HepG2 (cell line): Measurements from ENCODE around the gene SH3PXD2A. TPM values are rescaled to one million over a fixed set of nuclear protein-coding genes. Genes with fewer than 3 reads are reported as not detected.

ENCODE experiments used
- ATAC-seq: fragments of 200-7000 bp; cut with Tn5 transposase; 3 replicates; pipeline ENCODE4 v1.9.1; 2020; ENCODE audit warnings: mild to moderate bottlenecking, moderate library complexity
- BruUV-seq: library from RNA; stranded (reverse); fragments of 400-500 nt; replicated peaks from 2 replicates; lab custom pipeline; 2021; lab: Mats Ljungman, UMichigan
- CTCF ChIA-PET: fragments of 300-600 bp; formaldehyde crosslinking; extraction: SDS; loops from one replicate; lab custom pipeline; 2021; ENCODE audit warnings: low total read pairs, inconsistent platforms, low intra/inter-chr PET ratio; lab: Yijun Ruan, JAX
- POLR2A ChIA-PET: fragments of 350-600 bp; sonication (Branson Sonifier 250); formaldehyde crosslinking; loops from one replicate; lab custom pipeline; 2020; ENCODE audit warnings: antibody characterized with exemption, inconsistent platforms; lab: Yijun Ruan, JAX
- DNase-seq: peaks from one replicate; pipeline ENCODE4 v3.0.0-alpha.2; 2015; ENCODE audit warnings: low spot score
- FAIRE-seq: peaks from 3 replicates; lab custom pipeline; 2011; peaks lifted over from hg19 to GRCh38; lab: Jason Lieb, UNC
- H2AFZ ChIP-seq: one replicate; pipeline ENCODE4 v1.6.1; 2011; ENCODE audit warnings: low read length, inconsistent platforms
- H3K27ac ChIP-seq: fragments of 300-600 bp; 3 replicates; pipeline ENCODE4 v1.8.0; 2011; ENCODE audit warnings: mixed run types, mild to moderate bottlenecking, mixed read lengths, low read length, inconsistent platforms; ENCODE audit not compliant: insufficient read depth; ENCODE audit errors: extremely low read length
- H3K27me3 ChIP-seq, 2 experiments: fragments of 200-600 bp in 1 of 2; 2 replicates in 1 of 2; 3 replicates in 1 of 2; pipeline versions ENCODE4 v1.6.0 to v1.8.0; 2011; ENCODE audit warnings: low read length in 2 of 2, mild to moderate bottlenecking in 2 of 2, moderate library complexity in 2 of 2, inconsistent platforms in 1 of 2; ENCODE audit not compliant: insufficient read depth in 2 of 2, control insufficient read depth in 1 of 2
- H3K36me3 ChIP-seq, 2 experiments: fragments of 200-600 bp in 1 of 2; replicated peaks in 1 of 2; 2 replicates in 1 of 2; 3 replicates in 1 of 2; pipeline versions ENCODE4 v1.5.1 to v1.8.0; 2011; ENCODE audit warnings: low read length in 2 of 2, inconsistent platforms in 1 of 2; ENCODE audit not compliant: insufficient read depth in 2 of 2, control insufficient read depth in 1 of 2
- H3K4me1 ChIP-seq: 2 replicates; pipeline ENCODE4 v1.5.1; 2012; ENCODE audit warnings: low read length, inconsistent platforms; ENCODE audit not compliant: insufficient read depth
- H3K4me2 ChIP-seq: 2 replicates; pipeline ENCODE4 v1.6.0; 2011; ENCODE audit warnings: low read depth, low read length, inconsistent platforms
- H3K4me3 ChIP-seq, 3 experiments: fragments of 200-600 bp in 1 of 3; sonication (generic), shearing (Covaris generic) in 1 of 3; replicated peaks in 1 of 3; 2 replicates each; pipeline ENCODE4 v1.5.1; 2011 to 2016; ENCODE audit warnings: low read length in 3 of 3, inconsistent platforms in 2 of 3, low read depth in 2 of 3, mild to moderate bottlenecking in 2 of 3, control low read depth in 1 of 3, mixed read lengths in 1 of 3; ENCODE audit not compliant: insufficient read depth in 1 of 3
- H3K79me2 ChIP-seq: one replicate; pipeline ENCODE4 v1.6.1; 2011; ENCODE audit warnings: low read length, inconsistent platforms; ENCODE audit not compliant: insufficient read depth
- H3K9ac ChIP-seq: 2 replicates; pipeline ENCODE4 v1.6.0; 2011; ENCODE audit warnings: mild to moderate bottlenecking, low read depth, low read length, inconsistent platforms; ENCODE audit not compliant: insufficient read depth
- H3K9me3 ChIP-seq: 2 replicates; pipeline ENCODE4 v1.5.1; 2012; ENCODE audit warnings: mild to moderate bottlenecking, low read length
- H4K20me1 ChIP-seq: 2 replicates; pipeline ENCODE4 v1.6.0; 2011; ENCODE audit warnings: inconsistent platforms, mild to moderate bottlenecking, low read length, moderate library complexity; ENCODE audit not compliant: insufficient read depth
- AGO1 ChIP-seq: fragments of 200-400 bp; formaldehyde crosslinking; IDR thresholded peaks from 2 replicates; pipeline ENCODE4 v1.6.1; 2017; ENCODE audit warnings: mild to moderate bottlenecking, low read depth, low read length, moderate library complexity; ENCODE audit not compliant: poor library complexity, severe bottlenecking
- AGO2 ChIP-seq: fragments of 200-400 bp; formaldehyde crosslinking; optimal IDR thresholded peaks from 2 replicates; pipeline ENCODE3; 2017; ENCODE audit warnings: mild to moderate bottlenecking, low read depth, low read length, moderate library complexity
- GABPB1 ChIP-seq: IDR thresholded peaks from 2 replicates; pipeline ENCODE4 v1.6.1; 2016; ENCODE audit warnings: mild to moderate bottlenecking, missing genetic modification reagents, moderate library complexity, missing compliant biosample characterization
- HNF1B ChIP-seq: sonication (generic); formaldehyde crosslinking; IDR thresholded peaks from 2 replicates; pipeline ENCODE4 v1.5.1; 2020; ENCODE audit warnings: mild to moderate bottlenecking, moderate library complexity, missing genetic modification reagents
- HOXA3 ChIP-seq: sonication (generic); formaldehyde crosslinking; IDR thresholded peaks from 2 replicates; pipeline ENCODE4 v1.5.0; 2020; ENCODE audit warnings: missing genetic modification reagents
- RBM22 ChIP-seq: fragments of 200-400 bp; formaldehyde crosslinking; optimal IDR thresholded peaks from 2 replicates; pipeline ENCODE3; 2017; ENCODE audit warnings: mild to moderate bottlenecking, low read length, moderate library complexity
- RFXAP ChIP-seq: sonication (generic); formaldehyde crosslinking; IDR thresholded peaks from 2 replicates; pipeline ENCODE4 v1.4.0; 2020; ENCODE audit warnings: missing genetic modification reagents, borderline replicate concordance
- ZBTB14 ChIP-seq: sonication (generic); formaldehyde crosslinking; IDR thresholded peaks from 2 replicates; pipeline ENCODE4 v1.4.0; 2020; ENCODE audit warnings: missing genetic modification reagents
- ZBTB20 ChIP-seq: sonication (generic); formaldehyde crosslinking; IDR thresholded peaks from 2 replicates; pipeline ENCODE4 v1.8.1; 2023; ENCODE audit warnings: missing genetic modification reagents, low read depth, mild to moderate bottlenecking, borderline replicate concordance
- ZBTB42 ChIP-seq: sonication (generic); formaldehyde crosslinking; IDR thresholded peaks from 2 replicates; pipeline ENCODE4 v1.5.0; 2020; ENCODE audit warnings: mild to moderate bottlenecking, missing genetic modification reagents
- ZNF101 ChIP-seq: sonication (generic); formaldehyde crosslinking; IDR thresholded peaks from 2 replicates; pipeline ENCODE4 v1.4.0; 2020; ENCODE audit warnings: mild to moderate bottlenecking, low read depth, missing genetic modification reagents, borderline replicate concordance
- ZNF616 ChIP-seq: sonication (generic); formaldehyde crosslinking; IDR thresholded peaks from 2 replicates; pipeline ENCODE4 v1.5.0; 2020; ENCODE audit warnings: low read depth, mild to moderate bottlenecking, missing genetic modification reagents
- ZNF672 ChIP-seq: sonication (generic); formaldehyde crosslinking; IDR thresholded peaks from 2 replicates; pipeline ENCODE4 v1.8.1; 2022; ENCODE audit warnings: missing genetic modification reagents
- whole genome bisulfite sequencing: methylation state at CpG from one replicate; pipeline ENCODE4 v1.1.6; 2017; ENCODE audit warnings: low lambda C conversion rate; 5-methylcytosine and 5-hydroxymethylcytosine counted together
- in situ Hi-C: cut with HindIII; loops from 2 replicates; pipeline ENCODE4 v1.10.0; 2017; ENCODE audit warnings: low pct_unique_long_range_greater_than_20kb; ENCODE audit not compliant: extremely low pct_ligation_motif_present
- intact Hi-C: fragments of 100-400 bp; cut with micrococcal nuclease; formaldehyde crosslinking; loops from one replicate; pipeline ENCODE4 v1.10.0; 2022; ENCODE audit not compliant: unreplicated experiment
- polyA plus RNA-seq, 8 experiments: library from polyadenylated mRNA; depleted of rRNA in 3 of 8; stranded (reverse) in 7 of 8; unstranded in 1 of 8; fragments of >200 nt; fragmentation: Illumina TruSeq in 4 of 8; extraction: Trizol in 4 of 8; gene quantifications; 2 replicates each; pipeline versions ENCODE4 v1.2.1 to v1.2.3, GENCODE V29; 2011 to 2016; ENCODE audit warnings: low read depth in 4 of 8, missing spikeins in 1 of 8, mixed read lengths in 1 of 8; ENCODE audit not compliant: insufficient read depth in 1 of 8
- total RNA-seq, 5 experiments: library from RNA; depleted of rRNA; stranded (reverse); fragments of >200 nt; fragmentation: Illumina TruSeq; extraction: Trizol; gene quantifications; 2 replicates each; pipeline ENCODE4 v1.2.3, GENCODE V29; 2016; ENCODE audit warnings: low read depth in 1 of 5
- TF ChIP-seq, protein P1 (sequence below): sonication (generic); formaldehyde crosslinking; IDR thresholded peaks from 2 replicates; pipeline ENCODE4 v1.5.1; 2020; ENCODE audit warnings: missing genetic modification reagents, mild to moderate bottlenecking, borderline replicate concordance
- TF ChIP-seq, protein P2 (sequence below): sonication (generic); formaldehyde crosslinking; IDR thresholded peaks from 2 replicates; pipeline ENCODE4 v1.4.0; 2020; ENCODE audit warnings: mild to moderate bottlenecking, low read depth, missing genetic modification reagents

SH3PXD2A gene
- total and polyA plus RNA-seq, 2 of the 13 experiments (the other 11 are each of a cell fraction or from before 2014, with no cell fraction given), result 11.1 to 11.3 TPM

GRCh38 chr10:103668351-103669242, 186.8 kb downstream of the SH3PXD2A start:
- ChIA-PET CTCF (no interaction called here), POLR2A (no interaction called here)
- in situ Hi-C loops (loop anchor here (5.0 kb wide), 1 partner anchor 71 kb away; no protein-coding TSS in a partner anchor), intact Hi-C loops (no loop called here)
- FAIRE-seq (no peak), ATAC-seq (no peak), DNase-seq (no peak)
- no peaks in the 10 kb centered on the region for H3K27me3 ChIP-seq
- 93% methylated on average over 27 of the region's 37 CpGs for WGBS
- H3K27ac ChIP-seq, result no peak overlapping the region
- no peak overlapping the region for H2AFZ ChIP-seq
- H3K79me2 ChIP-seq, result no peaks in the 10 kb centered on the region
- H3K4me3 ChIP-seq, result no peak overlapping the region
- BruUV-seq, result no TSS peak
- H4K20me1 ChIP-seq, result no peaks in the 10 kb centered on the region
- H3K9me3 ChIP-seq, result no peaks in the 10 kb centered on the region
- H3K4me1 ChIP-seq, result peaks cover 3% of the 10 kb centered on the region; the same call in 1 of the 2 replicates
- H3K4me2 ChIP-seq, result no peak overlapping the region
- peaks cover 9 to 46% of the 10 kb centered on the region in 2 experiments; a peak in 4 of 5 replicates for H3K36me3 ChIP-seq
- H3K9ac ChIP-seq, result no peak overlapping the region
- TF ChIP-seq ZBTB14 (no peak), AGO1 (peak; percentile 83), ZNF672 (CRISPR knock-in tag) (no peak), ZNF616 (no peak), RBM22 (peak; percentile 76), ZNF101 (no peak), RFXAP (CRISPR knock-in tag) (no peak), ZBTB42 (CRISPR knock-in tag) (no peak), GABPB1 (peak; percentile 25; the same call in 1 of the 2 replicates), AGO2 (peak; percentile 94), ZBTB20 (CRISPR knock-in tag) (no peak), HNF1B (CRISPR knock-in tag) (no peak), HOXA3 (CRISPR knock-in tag) (no peak)
- TF ChIP-seq, protein P1, sequence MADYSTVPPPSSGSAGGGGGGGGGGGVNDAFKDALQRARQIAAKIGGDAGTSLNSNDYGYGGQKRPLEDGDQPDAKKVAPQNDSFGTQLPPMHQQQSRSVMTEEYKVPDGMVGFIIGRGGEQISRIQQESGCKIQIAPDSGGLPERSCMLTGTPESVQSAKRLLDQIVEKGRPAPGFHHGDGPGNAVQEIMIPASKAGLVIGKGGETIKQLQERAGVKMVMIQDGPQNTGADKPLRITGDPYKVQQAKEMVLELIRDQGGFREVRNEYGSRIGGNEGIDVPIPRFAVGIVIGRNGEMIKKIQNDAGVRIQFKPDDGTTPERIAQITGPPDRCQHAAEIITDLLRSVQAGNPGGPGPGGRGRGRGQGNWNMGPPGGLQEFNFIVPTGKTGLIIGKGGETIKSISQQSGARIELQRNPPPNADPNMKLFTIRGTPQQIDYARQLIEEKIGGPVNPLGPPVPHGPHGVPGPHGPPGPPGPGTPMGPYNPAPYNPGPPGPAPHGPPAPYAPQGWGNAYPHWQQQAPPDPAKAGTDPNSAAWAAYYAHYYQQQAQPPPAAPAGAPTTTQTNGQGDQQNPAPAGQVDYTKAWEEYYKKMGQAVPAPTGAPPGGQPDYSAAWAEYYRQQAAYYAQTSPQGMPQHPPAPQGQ (CRISPR knock-in tag), result no peak
- TF ChIP-seq, protein P2, sequence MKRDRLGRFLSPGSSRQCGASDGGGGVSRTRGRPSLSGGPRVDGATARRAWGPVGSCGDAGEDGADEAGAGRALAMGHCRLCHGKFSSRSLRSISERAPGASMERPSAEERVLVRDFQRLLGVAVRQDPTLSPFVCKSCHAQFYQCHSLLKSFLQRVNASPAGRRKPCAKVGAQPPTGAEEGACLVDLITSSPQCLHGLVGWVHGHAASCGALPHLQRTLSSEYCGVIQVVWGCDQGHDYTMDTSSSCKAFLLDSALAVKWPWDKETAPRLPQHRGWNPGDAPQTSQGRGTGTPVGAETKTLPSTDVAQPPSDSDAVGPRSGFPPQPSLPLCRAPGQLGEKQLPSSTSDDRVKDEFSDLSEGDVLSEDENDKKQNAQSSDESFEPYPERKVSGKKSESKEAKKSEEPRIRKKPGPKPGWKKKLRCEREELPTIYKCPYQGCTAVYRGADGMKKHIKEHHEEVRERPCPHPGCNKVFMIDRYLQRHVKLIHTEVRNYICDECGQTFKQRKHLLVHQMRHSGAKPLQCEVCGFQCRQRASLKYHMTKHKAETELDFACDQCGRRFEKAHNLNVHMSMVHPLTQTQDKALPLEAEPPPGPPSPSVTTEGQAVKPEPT, result no peak
